GM21526 (cell line): ENCODE data around the gene ARL13A.

Experiments used
- ATAC-seq: cut with Tn5 transposase; IDR thresholded peaks from one replicate; pipeline ENCODE4 v1.9.1; 2021; ENCODE audit warnings: moderate library complexity; ENCODE audit not compliant: unreplicated experiment, low FRiP score

Gene ARL13A

GRCh38 chrX:100969408-100969807 is at the start of gene ARL13A:
ARL13A (plus strand) TSS chrX:100969708; CDS start chrX:100973690, 3,982 bp downstream.
- no peak for ATAC-seq

- no peak for ATAC-seq
Measured at GRCh38 chrX:100924375-100924774, 45.1 kb upstream of the ARL13A start.

- no peak for ATAC-seq
Measured at GRCh38 chrX:100926453-100926852, 43.1 kb upstream of the ARL13A start.

- ATAC-seq = peak; percentile 70
Measured at GRCh38 chrX:100928660-100929613, 40.6 kb upstream of the ARL13A start, which contains the start of gene XKRX. XKRX (minus strand) TSS chrX:100928917; CDS start chrX:100928304, 613 bp downstream.

GRCh38 chrX:100931218-100931924 is 38.1 kb upstream of the ARL13A start:
- peak; percentile 71 for ATAC-seq

GRCh38 chrX:100931925-100932285 is 37.6 kb upstream of the ARL13A start:
- peak; percentile 20 for ATAC-seq

- ATAC-seq = no peak
Measured at GRCh38 chrX:100935767-100936166, 33.7 kb upstream of the ARL13A start.

GRCh38 chrX:100939333-100939732 is 30.2 kb upstream of the ARL13A start:
- no peak for ATAC-seq

GRCh38 chrX:100944601-100945000 is 24.9 kb upstream of the ARL13A start:
- ATAC-seq = no peak

- ATAC-seq = no peak
Measured at GRCh38 chrX:100946299-100946927, 23.1 kb upstream of the ARL13A start.

- no peak for ATAC-seq
Measured at GRCh38 chrX:100948557-100948956, 21.0 kb upstream of the ARL13A start.

- no peak for ATAC-seq
Measured at GRCh38 chrX:100962811-100963210, 6.7 kb upstream of the ARL13A start.

- no peak for ATAC-seq
Measured at GRCh38 chrX:100964362-100964761, 5.1 kb upstream of the ARL13A start.

- ATAC-seq = no peak
Measured at GRCh38 chrX:100969936-100970335, 428 bp downstream of the ARL13A start.

GRCh38 chrX:100973411-100973810 is 3.9 kb downstream of the ARL13A start:
- ATAC-seq = no peak

GRCh38 chrX:100975212-100975611 is 5.7 kb downstream of the ARL13A start:
- ATAC-seq = no peak

GRCh38 chrX:100976211-100976610 is 6.7 kb downstream of the ARL13A start:
- ATAC-seq = no peak

GRCh38 chrX:100979881-100980607 is 10.5 kb downstream of the ARL13A start:
- no peak for ATAC-seq

- no peak for ATAC-seq
Measured at GRCh38 chrX:100980608-100981497, 11.3 kb downstream of the ARL13A start.
